GM23338 (cell line): Measurements from ENCODE around the gene VDR.

Source experiments
- CREB1 ChIP-seq: fragments of 250-450 bp; sonication (Bioruptor Pico); IDR thresholded peaks from 2 replicates; pipeline ENCODE4 v1.5.0; 2020; ENCODE audit warnings: low read depth, mild to moderate bottlenecking, moderate library complexity
- CTCF ChIP-seq, 2 experiments: fragments of 200-600 bp in 1 of 2; sonication (generic) in 1 of 2; conservative IDR thresholded peaks; 2 replicates each; pipeline versions ENCODE4 v1.5.1 to v1.6.1; 2016 to 2017; ENCODE audit warnings: antibody characterized with exemption in 2 of 2, low read depth in 2 of 2, mild to moderate bottlenecking in 2 of 2, moderate library complexity in 1 of 2
- EZH2 ChIP-seq: fragments of 200-600 bp; sonication (generic); IDR thresholded peaks from one replicate; pipeline ENCODE4 v1.8.0; 2017; ENCODE audit warnings: antibody characterized with exemption, mild to moderate bottlenecking, low read depth; ENCODE audit not compliant: unreplicated experiment
- EZH2phosphoT487 ChIP-seq: fragments of 200-600 bp; sonication (generic); IDR thresholded peaks from one replicate; pipeline ENCODE4 v1.8.1; 2018; ENCODE audit warnings: antibody characterized with exemption; ENCODE audit not compliant: unreplicated experiment
- JUNB ChIP-seq: IDR thresholded peaks from one replicate; pipeline ENCODE4 v1.6.1; 2016; ENCODE audit warnings: antibody characterized with exemption; ENCODE audit not compliant: unreplicated experiment
- NANOG ChIP-seq: IDR thresholded peaks from 2 replicates; pipeline ENCODE4 v1.6.1; 2016; ENCODE audit warnings: antibody characterized with exemption, borderline replicate concordance
- POLR2AphosphoS5 ChIP-seq: IDR thresholded peaks from 2 replicates; pipeline ENCODE4 v1.6.1; 2016; ENCODE audit warnings: antibody characterized with exemption, low read depth
- STAT1 ChIP-seq: IDR thresholded peaks from one replicate; pipeline ENCODE4 v1.6.1; 2016; ENCODE audit warnings: antibody characterized with exemption; ENCODE audit not compliant: unreplicated experiment
- ZNF114 ChIP-seq: fragments of 250-450 bp; sonication (Bioruptor Pico); IDR thresholded peaks from 2 replicates; pipeline ENCODE4 v1.5.0; 2020; ENCODE audit warnings: mild to moderate bottlenecking, moderate library complexity
- TF ChIP-seq, protein P1 (sequence below): IDR thresholded peaks from one replicate; pipeline ENCODE4 v1.6.1; 2018; ENCODE audit warnings: antibody characterized with exemption; ENCODE audit not compliant: unreplicated experiment
- TF ChIP-seq, protein P2 (sequence below): IDR thresholded peaks from 2 replicates; pipeline ENCODE4 v1.6.1; 2016; ENCODE audit warnings: antibody characterized with exemption

- TF ChIP-seq CTCF (conservative IDR thresholded peaks at IDR 0.05; ENCODE audit: low read depth in 2 of 2) (no peak), EZH2 (no peak), STAT1 (no peak), EZH2phosphoT487 (no peak), POLR2AphosphoS5 (no peak), JUNB (no peak), ZNF114 (CRISPR knock-in tag) (no peak), CREB1 (CRISPR knock-in tag) (no peak), NANOG (no peak)
- TF ChIP-seq, protein P1, sequence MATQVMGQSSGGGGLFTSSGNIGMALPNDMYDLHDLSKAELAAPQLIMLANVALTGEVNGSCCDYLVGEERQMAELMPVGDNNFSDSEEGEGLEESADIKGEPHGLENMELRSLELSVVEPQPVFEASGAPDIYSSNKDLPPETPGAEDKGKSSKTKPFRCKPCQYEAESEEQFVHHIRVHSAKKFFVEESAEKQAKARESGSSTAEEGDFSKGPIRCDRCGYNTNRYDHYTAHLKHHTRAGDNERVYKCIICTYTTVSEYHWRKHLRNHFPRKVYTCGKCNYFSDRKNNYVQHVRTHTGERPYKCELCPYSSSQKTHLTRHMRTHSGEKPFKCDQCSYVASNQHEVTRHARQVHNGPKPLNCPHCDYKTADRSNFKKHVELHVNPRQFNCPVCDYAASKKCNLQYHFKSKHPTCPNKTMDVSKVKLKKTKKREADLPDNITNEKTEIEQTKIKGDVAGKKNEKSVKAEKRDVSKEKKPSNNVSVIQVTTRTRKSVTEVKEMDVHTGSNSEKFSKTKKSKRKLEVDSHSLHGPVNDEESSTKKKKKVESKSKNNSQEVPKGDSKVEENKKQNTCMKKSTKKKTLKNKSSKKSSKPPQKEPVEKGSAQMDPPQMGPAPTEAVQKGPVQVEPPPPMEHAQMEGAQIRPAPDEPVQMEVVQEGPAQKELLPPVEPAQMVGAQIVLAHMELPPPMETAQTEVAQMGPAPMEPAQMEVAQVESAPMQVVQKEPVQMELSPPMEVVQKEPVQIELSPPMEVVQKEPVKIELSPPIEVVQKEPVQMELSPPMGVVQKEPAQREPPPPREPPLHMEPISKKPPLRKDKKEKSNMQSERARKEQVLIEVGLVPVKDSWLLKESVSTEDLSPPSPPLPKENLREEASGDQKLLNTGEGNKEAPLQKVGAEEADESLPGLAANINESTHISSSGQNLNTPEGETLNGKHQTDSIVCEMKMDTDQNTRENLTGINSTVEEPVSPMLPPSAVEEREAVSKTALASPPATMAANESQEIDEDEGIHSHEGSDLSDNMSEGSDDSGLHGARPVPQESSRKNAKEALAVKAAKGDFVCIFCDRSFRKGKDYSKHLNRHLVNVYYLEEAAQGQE, result no peak
- TF ChIP-seq, protein P2, sequence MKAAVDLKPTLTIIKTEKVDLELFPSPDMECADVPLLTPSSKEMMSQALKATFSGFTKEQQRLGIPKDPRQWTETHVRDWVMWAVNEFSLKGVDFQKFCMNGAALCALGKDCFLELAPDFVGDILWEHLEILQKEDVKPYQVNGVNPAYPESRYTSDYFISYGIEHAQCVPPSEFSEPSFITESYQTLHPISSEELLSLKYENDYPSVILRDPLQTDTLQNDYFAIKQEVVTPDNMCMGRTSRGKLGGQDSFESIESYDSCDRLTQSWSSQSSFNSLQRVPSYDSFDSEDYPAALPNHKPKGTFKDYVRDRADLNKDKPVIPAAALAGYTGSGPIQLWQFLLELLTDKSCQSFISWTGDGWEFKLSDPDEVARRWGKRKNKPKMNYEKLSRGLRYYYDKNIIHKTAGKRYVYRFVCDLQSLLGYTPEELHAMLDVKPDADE, result no peak
Observed at GRCh38 chr12:47942614-47943225, 37.9 kb upstream of the VDR start.
